Activated T-cell treated with anti-CD3 and anti-CD28 coated beads, Interleukin-2, amount 50 U/mL, for 24 hours (primary cell): ENCODE data around the gene PROK1.
"Not testable (repeated sequence)": the region's sequence is repeated elsewhere in the genome, so short reads cannot be mapped to it uniquely, and the experiment has no call there.

ENCODE experiments used
- DNase-seq: peaks from one replicate; pipeline ENCODE4 v3.0.0-alpha.2; 2020
- H3K27ac Mint-ChIP-seq: 2 replicates; pipeline ENCODE4 v1.8.0; 2020; ENCODE audit warnings: mild to moderate bottlenecking, mixed read lengths
- H3K27me3 Mint-ChIP-seq: 2 replicates; pipeline ENCODE4 v1.8.0; 2020; ENCODE audit warnings: mixed read lengths
- H3K36me3 Mint-ChIP-seq: 2 replicates; pipeline ENCODE4 v1.8.0; 2020; ENCODE audit warnings: low read depth, mixed read lengths
- H3K4me1 Mint-ChIP-seq: 2 replicates; pipeline ENCODE4 v1.8.0; 2020; ENCODE audit warnings: low read depth, mixed read lengths
- H3K4me3 Mint-ChIP-seq: 2 replicates; pipeline ENCODE4 v1.8.0; 2020; ENCODE audit warnings: mild to moderate bottlenecking, moderate library complexity, mixed read lengths
- H3K9me3 Mint-ChIP-seq: 2 replicates; pipeline ENCODE4 v1.8.0; 2020; ENCODE audit warnings: mixed read lengths

Gene PROK1

GRCh38 chr1:110424699-110425611, 26.0 kb upstream of the PROK1 start:
- Mint-ChIP-seq H3K36me3 (no peaks in the 10 kb centered on the region), H3K9me3 (no peaks in the 10 kb centered on the region), H3K4me3 (no peak overlapping the region), H3K4me1 (peaks cover 4% of the 10 kb centered on the region), H3K27me3 (peaks cover 8% of the 10 kb centered on the region), H3K27ac (no peak overlapping the region)
- DNase-seq, result no peak

- peaks cover 4% of the 10 kb centered on the region for H3K4me1 Mint-ChIP-seq
- DNase-seq, result no peak
- H3K36me3 Mint-ChIP-seq, result no peaks in the 10 kb centered on the region
- peaks cover 8% of the 10 kb centered on the region for H3K27me3 Mint-ChIP-seq
- no peak overlapping the region for H3K4me3 Mint-ChIP-seq
- H3K27ac Mint-ChIP-seq, result no peak overlapping the region
- no peaks in the 10 kb centered on the region for H3K9me3 Mint-ChIP-seq
Measured at GRCh38 chr1:110425612-110426152, 25.3 kb upstream of the PROK1 start.

- no peaks in the 10 kb centered on the region for H3K4me1 Mint-ChIP-seq
- H3K27ac Mint-ChIP-seq, result no peak overlapping the region
- H3K27me3 Mint-ChIP-seq, result peaks cover 16% of the 10 kb centered on the region
- H3K9me3 Mint-ChIP-seq, result no peaks in the 10 kb centered on the region
- no peak for DNase-seq
- no peaks in the 10 kb centered on the region for H3K36me3 Mint-ChIP-seq
- no peak overlapping the region for H3K4me3 Mint-ChIP-seq
Measured at GRCh38 chr1:110426854-110427253, 24.1 kb upstream of the PROK1 start.

- H3K9me3 Mint-ChIP-seq, result no peaks in the 10 kb centered on the region
- H3K36me3 Mint-ChIP-seq, result no peaks in the 10 kb centered on the region
- no peak overlapping the region for H3K27ac Mint-ChIP-seq
- H3K4me1 Mint-ChIP-seq, result no peaks in the 10 kb centered on the region
- no peak for DNase-seq
- H3K27me3 Mint-ChIP-seq, result peaks cover 14% of the 10 kb centered on the region
- H3K4me3 Mint-ChIP-seq, result no peak overlapping the region
Measured at GRCh38 chr1:110428946-110429345, 22.0 kb upstream of the PROK1 start.

GRCh38 chr1:110430366-110430765, 20.6 kb upstream of the PROK1 start:
- Mint-ChIP-seq H3K4me3 (no peak overlapping the region), H3K36me3 (no peaks in the 10 kb centered on the region), H3K9me3 (no peaks in the 10 kb centered on the region), H3K27me3 (peaks cover 12% of the 10 kb centered on the region), H3K27ac (no peak overlapping the region), H3K4me1 (no peaks in the 10 kb centered on the region)
- DNase-seq, result no peak

- Mint-ChIP-seq H3K4me1 (no peaks in the 10 kb centered on the region), H3K36me3 (no peaks in the 10 kb centered on the region), H3K4me3 (no peak overlapping the region), H3K27me3 (peaks cover 12% of the 10 kb centered on the region), H3K9me3 (no peaks in the 10 kb centered on the region), H3K27ac (no peak overlapping the region)
- no peak for DNase-seq
Measured at GRCh38 chr1:110430901-110431300, 20.0 kb upstream of the PROK1 start.

GRCh38 chr1:110433213-110433612, 17.7 kb upstream of the PROK1 start:
- H3K9me3 Mint-ChIP-seq, result no peaks in the 10 kb centered on the region
- no peaks in the 10 kb centered on the region for H3K36me3 Mint-ChIP-seq
- DNase-seq, result no peak
- H3K27me3 Mint-ChIP-seq, result peaks cover 12% of the 10 kb centered on the region
- H3K27ac Mint-ChIP-seq, result no peak overlapping the region
- H3K4me3 Mint-ChIP-seq, result no peak overlapping the region
- no peaks in the 10 kb centered on the region for H3K4me1 Mint-ChIP-seq

GRCh38 chr1:110433803-110434202, 17.1 kb upstream of the PROK1 start:
- no peaks in the 10 kb centered on the region for H3K4me1 Mint-ChIP-seq
- H3K27ac Mint-ChIP-seq, result no peak overlapping the region
- no peaks in the 10 kb centered on the region for H3K36me3 Mint-ChIP-seq
- no peaks in the 10 kb centered on the region for H3K9me3 Mint-ChIP-seq
- no peak for DNase-seq
- H3K4me3 Mint-ChIP-seq, result no peak overlapping the region
- peaks cover 12% of the 10 kb centered on the region for H3K27me3 Mint-ChIP-seq

- Mint-ChIP-seq H3K27me3 (peaks cover 12% of the 10 kb centered on the region), H3K4me1 (no peaks in the 10 kb centered on the region), H3K4me3 (no peak overlapping the region), H3K9me3 (no peaks in the 10 kb centered on the region), H3K36me3 (no peaks in the 10 kb centered on the region), H3K27ac (no peak overlapping the region)
- no peak for DNase-seq
Measured at GRCh38 chr1:110434946-110435345, 16.0 kb upstream of the PROK1 start.

- Mint-ChIP-seq H3K36me3 (no peaks in the 10 kb centered on the region), H3K4me1 (no peaks in the 10 kb centered on the region), H3K9me3 (no peaks in the 10 kb centered on the region), H3K4me3 (no peak overlapping the region), H3K27me3 (peaks cover 5% of the 10 kb centered on the region), H3K27ac (no peak overlapping the region)
- DNase-seq, result no peak
Measured at GRCh38 chr1:110436635-110437034, 14.3 kb upstream of the PROK1 start.

- not testable (repeated sequence) for H3K4me3 Mint-ChIP-seq, H3K27me3 Mint-ChIP-seq, H3K9me3 Mint-ChIP-seq, H3K4me1 Mint-ChIP-seq, H3K27ac Mint-ChIP-seq, H3K36me3 Mint-ChIP-seq, DNase-seq
Measured at GRCh38 chr1:110437645-110438299, 13.2 kb upstream of the PROK1 start.

- Mint-ChIP-seq H3K9me3 (no peaks in the 10 kb centered on the region), H3K27ac (no peak overlapping the region), H3K36me3 (no peaks in the 10 kb centered on the region), H3K4me3 (no peak overlapping the region), H3K27me3 (no peaks in the 10 kb centered on the region), H3K4me1 (no peaks in the 10 kb centered on the region)
- DNase-seq, result no peak
Measured at GRCh38 chr1:110438893-110439292, 12.1 kb upstream of the PROK1 start.

GRCh38 chr1:110439873-110440272, 11.1 kb upstream of the PROK1 start:
- DNase-seq, H3K4me3 Mint-ChIP-seq, H3K36me3 Mint-ChIP-seq, H3K27ac Mint-ChIP-seq, H3K4me1 Mint-ChIP-seq, H3K9me3 Mint-ChIP-seq, H3K27me3 Mint-ChIP-seq: not testable (repeated sequence)

- Mint-ChIP-seq H3K27ac (no peak overlapping the region), H3K27me3 (no peaks in the 10 kb centered on the region), H3K4me3 (no peak overlapping the region), H3K4me1 (no peaks in the 10 kb centered on the region), H3K9me3 (no peaks in the 10 kb centered on the region), H3K36me3 (no peaks in the 10 kb centered on the region)
- no peak for DNase-seq
Measured at GRCh38 chr1:110440877-110441276, 10.1 kb upstream of the PROK1 start.

- H3K4me3 Mint-ChIP-seq, result no peak overlapping the region
- H3K27me3 Mint-ChIP-seq, result no peaks in the 10 kb centered on the region
- H3K36me3 Mint-ChIP-seq, result no peaks in the 10 kb centered on the region
- DNase-seq, result no peak
- H3K4me1 Mint-ChIP-seq, result no peaks in the 10 kb centered on the region
- no peak overlapping the region for H3K27ac Mint-ChIP-seq
- no peaks in the 10 kb centered on the region for H3K9me3 Mint-ChIP-seq
Measured at GRCh38 chr1:110441888-110442287, 9.1 kb upstream of the PROK1 start.
